Retinal pigment epithelial cell (primary cell): ENCODE data around the gene TMPRSS4.

Source experiments
- DNase-seq: peaks from one replicate; pipeline ENCODE4 v3.0.0-alpha.2; 2010; ENCODE audit warnings: low read depth
- H3K4me3 ChIP-seq: 2 replicates; pipeline ENCODE4 v1.5.1; 2011; ENCODE audit warnings: mild to moderate bottlenecking, low read length, control low read depth, moderate library complexity
- CTCF ChIP-seq: conservative IDR thresholded peaks from 2 replicates; pipeline ENCODE4 v1.5.1; 2011; ENCODE audit warnings: low read depth, low read length, control low read depth, inconsistent platforms

TMPRSS4 gene

GRCh38 chr11:118152020-118152551 lies 75.2 kb downstream of the TMPRSS4 start:
- DNase-seq = no peak
- no peak for TF ChIP-seq CTCF
- H3K4me3 ChIP-seq = peak overlapping the region; percentile 30

- no peak for DNase-seq
- peak within 1 kb of the TSS; percentile 39 for H3K4me3 ChIP-seq
- no peak for TF ChIP-seq CTCF
Observed at GRCh38 chr11:118152552-118153471, 75.9 kb downstream of the TMPRSS4 start, which contains the start of gene SCN4B. SCN4B (minus strand) TSS chr11:118152823; CDS start chr11:118152673, 150 bp downstream.

GRCh38 chr11:118153516-118153915 lies 76.6 kb downstream of the TMPRSS4 start:
- DNase-seq = no peak
- TF ChIP-seq CTCF = no peak
- H3K4me3 ChIP-seq = no peak overlapping the region

- TF ChIP-seq CTCF = no peak
- no peak for DNase-seq
- H3K4me3 ChIP-seq = no peak overlapping the region
Observed at GRCh38 chr11:118153976-118154375, 77.1 kb downstream of the TMPRSS4 start.

- no peak overlapping the region for H3K4me3 ChIP-seq
- DNase-seq = no peak
- no peak for TF ChIP-seq CTCF
Observed at GRCh38 chr11:118154641-118155040, 77.8 kb downstream of the TMPRSS4 start.

- no peak for TF ChIP-seq CTCF
- DNase-seq = no peak
- H3K4me3 ChIP-seq = no peak overlapping the region
Observed at GRCh38 chr11:118155776-118156530, 79.1 kb downstream of the TMPRSS4 start.
